Globus pallidus (tissue), 1 donor: ENCODE results near the gene OR2Y1.
"Not testable (repeated sequence)": the region's sequence is repeated elsewhere in the genome, so short reads cannot be mapped to it uniquely, and the experiment has no call there.

Source experiments
- DNase-seq: peaks from one replicate; pipeline ENCODE4 v3.0.0-alpha.2; 2015; ENCODE audit warnings: low spot score

The OR2Y1 gene

DNA sequence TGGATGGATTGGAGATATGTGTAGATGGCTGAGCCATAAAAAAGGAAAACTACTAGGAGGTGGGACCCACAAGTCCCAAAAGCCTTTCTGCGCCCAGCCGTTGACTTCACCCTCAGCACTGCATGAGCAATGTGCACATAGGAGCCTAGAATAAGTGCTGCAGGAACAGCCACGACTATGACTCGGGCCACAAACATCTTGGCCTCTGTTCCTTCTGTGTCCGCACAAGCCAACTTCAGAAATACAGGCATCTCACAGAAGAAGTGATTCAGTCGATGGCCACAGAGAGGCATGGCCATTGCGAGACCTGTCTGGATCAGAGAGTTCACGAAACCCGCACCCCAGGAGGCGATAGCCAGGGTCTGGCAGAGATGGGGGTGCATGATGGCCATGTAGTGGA is 587 bp downstream of the OR2Y1 start:
- no peak for DNase-seq

DNA sequence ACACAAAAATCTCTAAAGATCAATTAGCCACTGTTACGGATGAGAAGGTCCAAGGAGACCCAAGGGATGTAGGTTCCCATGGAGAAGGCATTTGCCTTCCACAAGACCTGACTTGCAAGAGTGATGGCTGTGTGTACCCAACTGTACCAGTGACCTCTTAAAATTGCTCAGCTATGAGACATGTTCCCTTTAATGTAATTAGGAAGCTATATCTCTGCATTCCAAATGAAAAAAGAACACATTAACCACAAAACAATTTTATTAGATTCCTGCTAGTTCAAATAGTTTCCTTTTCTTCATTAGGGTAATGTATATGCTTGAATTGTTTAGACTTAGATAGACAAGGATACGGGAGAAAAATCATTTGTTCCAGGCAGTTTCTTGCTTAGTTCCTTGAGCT is 3.3 kb downstream of the OR2Y1 start:
- DNase-seq: no peak

DNA sequence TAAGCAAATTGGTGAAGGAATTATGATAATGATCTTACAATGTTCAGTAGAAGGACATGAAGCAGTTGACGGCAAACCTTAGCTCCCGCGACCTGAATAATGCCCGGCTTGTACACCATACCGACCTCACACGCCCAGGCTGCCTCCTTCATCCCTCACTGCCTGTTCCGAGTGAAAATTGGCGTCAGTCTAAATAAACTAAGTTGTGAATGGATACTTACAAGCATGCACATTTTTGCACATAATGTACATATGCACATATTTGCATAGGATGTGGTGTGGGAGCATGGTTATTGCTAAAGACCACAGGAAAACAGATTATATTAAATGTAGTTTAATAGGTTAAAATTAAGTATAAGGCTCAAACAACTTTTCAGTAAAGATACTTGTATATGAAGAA is 14.9 kb downstream of the OR2Y1 start:
- no peak for DNase-seq

DNA sequence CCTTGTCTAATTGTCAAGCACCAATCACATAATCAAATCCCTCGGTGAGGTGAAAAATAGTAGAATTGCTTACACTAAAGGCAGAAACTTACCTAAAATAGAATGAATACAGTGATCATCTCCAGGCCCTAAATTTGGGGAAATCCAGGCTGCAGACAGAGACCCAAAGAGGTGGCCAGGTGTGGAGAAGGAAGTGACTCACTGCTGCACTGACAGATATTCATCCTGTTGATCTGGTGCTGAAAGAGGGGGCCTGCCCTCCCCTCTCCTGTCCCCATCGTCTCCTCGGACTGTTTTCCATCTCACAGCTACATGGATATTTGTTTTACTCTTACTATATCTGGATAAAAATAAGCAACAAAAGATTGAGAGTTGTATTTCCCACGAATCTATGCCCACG is 15.9 kb downstream of the OR2Y1 start:
- DNase-seq: no peak

DNA sequence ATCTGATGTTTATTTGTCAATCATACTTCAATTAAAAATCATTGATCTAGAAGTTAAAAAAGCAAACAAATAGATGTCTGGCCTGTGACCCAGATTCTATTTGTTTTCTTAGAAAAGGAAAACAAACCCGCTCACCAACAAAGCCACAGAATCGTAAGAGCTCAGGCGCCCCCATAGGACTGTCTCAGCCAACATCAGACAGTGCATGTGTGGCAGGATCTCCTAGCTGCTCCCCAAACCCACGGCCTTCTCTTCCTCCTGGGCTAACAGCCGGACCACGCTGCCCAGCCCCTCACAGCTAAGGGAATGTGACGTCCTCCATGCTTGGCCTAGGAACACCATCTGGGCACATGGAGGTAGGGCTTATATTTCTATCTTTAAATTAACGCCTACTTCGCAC is 19.4 kb downstream of the OR2Y1 start:
- DNase-seq: no peak

DNA sequence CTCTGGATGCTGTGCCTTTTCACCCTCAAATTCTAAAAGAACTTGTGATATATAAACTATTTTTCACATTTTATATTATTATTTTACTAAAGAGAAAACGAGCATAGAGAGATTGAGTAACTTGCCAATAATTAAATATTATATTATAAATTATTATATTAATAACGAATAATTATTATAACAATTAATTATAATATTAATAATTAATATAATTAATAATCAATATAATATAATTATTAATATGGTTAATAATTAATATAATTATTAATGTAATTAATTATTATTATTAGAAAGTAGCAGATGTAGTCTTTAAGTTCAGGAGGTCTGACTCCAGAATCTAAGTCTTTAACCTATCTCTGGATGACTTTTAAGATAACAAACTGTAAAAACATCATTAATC is 20.1 kb downstream of the OR2Y1 start:
- DNase-seq: no peak

DNA sequence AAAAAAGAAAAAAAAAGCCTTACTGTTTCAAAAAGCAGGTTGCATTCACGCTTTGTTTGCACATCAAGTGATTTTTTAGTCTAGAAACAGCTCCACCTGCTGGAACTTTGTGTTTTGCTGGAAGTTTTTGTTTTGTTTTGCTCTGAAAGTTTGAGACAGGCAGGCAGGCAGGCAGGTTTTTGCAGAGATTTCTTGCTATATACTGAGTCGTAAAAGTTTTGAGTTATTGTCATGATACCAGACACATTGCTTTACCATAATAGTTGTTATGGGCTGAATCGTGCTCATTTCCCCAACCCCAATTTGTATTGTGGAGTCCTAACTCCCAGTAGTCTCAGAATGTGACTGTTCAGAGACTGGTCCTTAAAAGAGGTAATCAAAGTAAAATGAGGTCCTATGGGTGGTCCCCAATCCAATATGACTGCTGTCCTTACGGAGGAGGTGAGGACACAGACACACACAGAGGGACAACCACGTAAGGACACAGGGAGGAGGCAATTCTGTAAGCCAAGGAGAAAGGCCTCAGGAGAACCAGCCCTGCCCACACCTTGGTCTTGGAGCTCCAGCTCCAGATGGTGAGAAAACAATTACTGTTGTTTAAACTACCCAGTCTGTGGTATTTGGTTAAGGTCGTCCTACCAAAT is 20.9 kb downstream of the OR2Y1 start:
- DNase-seq: peak; percentile 1

DNA sequence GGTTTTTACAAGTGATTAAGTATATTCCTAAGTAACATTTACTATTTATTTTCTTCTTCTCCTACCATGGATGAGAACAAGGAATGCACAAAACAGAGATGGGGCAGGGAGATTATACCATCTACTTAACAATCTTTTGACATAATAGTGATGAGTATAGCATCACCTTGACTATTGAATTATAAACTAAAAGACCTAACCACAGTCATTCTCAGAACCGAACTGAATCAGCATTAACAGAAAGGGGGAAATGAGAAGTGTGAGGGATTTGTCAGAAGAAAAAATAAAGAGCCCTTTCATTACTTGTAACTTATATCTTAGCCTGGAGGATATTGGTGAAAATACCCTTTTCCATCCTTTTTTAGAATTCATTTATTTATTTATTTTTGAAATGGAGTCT is 21.9 kb downstream of the OR2Y1 start:
- DNase-seq: no peak

DNA sequence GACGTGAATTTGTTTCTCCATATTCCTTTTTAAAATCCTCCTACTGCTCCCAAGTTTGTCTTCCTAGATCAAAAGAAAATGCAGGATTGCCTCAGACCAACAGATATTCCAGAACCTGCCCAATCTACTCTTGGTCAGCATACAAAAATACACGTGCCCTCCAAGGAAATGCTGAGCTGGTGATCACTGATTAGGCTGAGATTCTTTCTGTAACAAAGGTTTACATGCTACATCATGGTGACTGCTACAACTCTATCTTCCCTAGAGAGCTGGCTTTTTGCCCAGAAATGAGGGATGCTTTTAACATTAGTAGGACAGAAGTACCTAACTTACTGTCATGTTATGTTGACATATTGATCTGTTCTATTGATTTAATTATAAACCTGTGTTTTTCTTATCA is 35.5 kb downstream of the OR2Y1 start:
- DNase-seq: no peak

DNA sequence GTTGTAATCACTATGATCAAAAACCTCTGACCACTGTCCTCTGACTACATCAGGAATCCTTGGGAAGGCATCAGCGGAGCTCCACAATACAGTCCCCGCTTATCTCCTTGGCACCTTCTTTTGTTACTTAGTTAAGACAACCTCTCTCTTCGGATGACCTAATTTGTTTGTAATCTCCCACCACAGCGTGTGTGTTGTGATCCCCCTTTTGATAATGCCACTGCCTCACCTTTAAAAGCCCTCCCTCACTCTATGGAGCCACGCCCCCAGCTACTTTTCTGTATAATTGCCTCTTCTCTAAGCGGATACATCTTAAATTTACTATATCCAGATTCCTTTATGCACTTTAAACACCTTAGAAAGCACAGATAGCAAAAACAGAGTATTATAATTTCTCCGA is 35.9 kb downstream of the OR2Y1 start:
- DNase-seq: no peak

DNA sequence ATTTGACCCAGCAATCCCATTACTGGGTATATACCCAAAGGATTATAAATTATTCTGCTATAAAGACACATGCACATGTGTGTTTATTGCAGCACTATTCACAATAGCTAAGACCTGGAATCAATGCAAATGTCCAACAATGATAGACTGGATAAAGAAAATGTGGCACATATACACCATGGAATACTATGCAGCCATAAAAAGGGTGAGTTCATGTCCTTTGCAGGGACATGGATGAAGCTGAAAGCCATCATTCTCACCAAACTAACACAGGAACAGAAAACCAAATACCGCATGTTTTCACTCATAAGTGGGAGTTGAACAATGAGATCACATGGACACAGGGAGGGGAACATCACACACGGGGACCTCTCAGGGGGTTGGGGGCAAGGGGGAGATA is 36.5 kb downstream of the OR2Y1 start:
- DNase-seq: not testable (repeated sequence)

DNA sequence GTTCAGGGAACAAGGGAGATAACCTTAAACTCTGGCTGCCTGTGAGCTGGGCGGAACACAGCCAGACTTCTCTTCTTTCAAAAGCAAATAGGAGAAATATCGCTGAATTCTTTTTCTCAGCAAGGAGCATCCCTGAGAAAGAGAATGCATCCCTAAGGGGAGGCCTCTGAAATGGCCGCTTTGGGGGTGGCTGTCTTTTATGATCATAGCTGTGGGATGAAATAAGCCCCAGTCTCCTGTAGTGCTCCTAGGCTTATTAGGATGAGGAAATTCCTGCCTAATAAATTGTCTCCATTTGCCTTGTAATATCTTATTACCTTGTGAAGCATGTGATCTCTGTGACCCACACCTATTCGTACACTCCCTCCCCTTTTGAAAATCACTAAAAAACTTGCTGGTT is 39.4 kb downstream of the OR2Y1 start:
- not testable (repeated sequence) for DNase-seq

DNA sequence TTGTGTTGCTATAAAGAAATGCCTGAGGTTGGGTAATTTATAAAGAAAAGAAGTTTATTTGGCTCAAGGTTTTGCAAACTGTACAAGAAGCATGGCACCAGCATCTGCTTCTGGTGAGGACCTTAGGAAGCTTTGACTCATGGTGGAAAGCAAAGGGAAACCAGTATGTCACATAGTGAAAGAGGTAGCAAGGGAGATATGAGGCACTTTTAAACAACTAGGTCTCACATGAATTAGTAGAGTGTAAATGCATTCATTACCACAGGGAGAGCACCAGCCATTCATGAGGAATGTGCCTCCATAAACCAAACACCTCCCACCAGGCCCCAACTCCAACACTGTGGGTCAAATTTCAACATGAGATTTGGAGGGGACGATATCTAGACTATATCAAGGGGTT is 40.8 kb downstream of the OR2Y1 start:
- DNase-seq: no peak

DNA sequence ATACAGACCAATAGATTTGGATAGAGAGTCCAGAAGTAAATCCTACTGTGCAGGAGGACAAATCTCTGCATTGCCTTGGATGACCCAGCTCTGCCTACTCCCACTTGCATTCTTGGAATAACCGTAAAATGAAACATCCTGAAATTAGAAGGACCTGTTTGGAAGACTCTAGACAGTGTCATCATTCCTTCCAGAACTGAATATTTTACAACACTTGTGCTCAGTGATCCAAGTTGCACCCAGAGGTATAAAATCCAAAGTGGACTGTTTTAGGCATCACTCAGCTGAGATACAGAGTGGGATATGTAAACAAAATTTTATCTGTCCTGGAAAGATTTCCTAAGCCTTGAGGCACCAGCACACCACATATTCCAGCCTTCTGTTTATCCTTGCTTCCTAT is 43.7 kb downstream of the OR2Y1 start:
- DNase-seq: no peak

DNA sequence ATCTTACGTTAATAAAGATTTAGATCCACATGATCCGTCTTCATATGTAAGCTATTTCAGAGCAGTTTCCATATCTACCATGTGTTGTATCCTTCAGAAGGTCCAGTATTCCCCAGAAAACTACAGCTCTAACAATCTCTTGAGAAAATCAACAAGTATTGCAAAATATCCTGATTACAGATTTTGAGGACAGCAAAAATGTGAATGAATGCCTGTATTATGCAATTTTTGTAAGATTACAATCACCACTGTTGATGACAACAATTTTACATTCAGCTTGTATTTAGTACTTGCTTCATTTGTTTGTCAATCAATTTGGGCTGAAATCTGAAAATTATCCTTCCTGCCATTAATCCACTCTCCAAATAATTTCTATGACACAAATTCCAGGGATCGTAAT is 47.4 kb downstream of the OR2Y1 start:
- DNase-seq: no peak

DNA sequence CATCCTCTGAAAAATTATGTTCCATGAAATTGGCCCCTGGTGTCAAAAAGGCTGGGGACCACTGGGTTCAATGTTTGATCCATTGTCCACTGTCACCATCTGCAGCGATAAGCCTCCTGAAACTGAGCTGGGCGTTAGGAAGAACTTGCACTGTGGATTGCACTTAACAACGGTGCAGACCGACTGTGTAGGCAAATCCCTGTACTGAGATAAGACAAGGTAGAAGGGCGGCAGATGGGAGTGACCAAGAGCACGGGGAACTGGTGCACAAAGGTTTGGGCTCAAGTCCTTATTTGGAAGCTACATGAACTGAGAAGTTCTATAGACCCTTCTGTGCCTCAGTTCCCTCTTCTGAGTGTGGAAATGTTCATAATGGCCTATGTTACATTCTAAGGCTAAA is 48.8 kb downstream of the OR2Y1 start:
- no peak for DNase-seq

DNA sequence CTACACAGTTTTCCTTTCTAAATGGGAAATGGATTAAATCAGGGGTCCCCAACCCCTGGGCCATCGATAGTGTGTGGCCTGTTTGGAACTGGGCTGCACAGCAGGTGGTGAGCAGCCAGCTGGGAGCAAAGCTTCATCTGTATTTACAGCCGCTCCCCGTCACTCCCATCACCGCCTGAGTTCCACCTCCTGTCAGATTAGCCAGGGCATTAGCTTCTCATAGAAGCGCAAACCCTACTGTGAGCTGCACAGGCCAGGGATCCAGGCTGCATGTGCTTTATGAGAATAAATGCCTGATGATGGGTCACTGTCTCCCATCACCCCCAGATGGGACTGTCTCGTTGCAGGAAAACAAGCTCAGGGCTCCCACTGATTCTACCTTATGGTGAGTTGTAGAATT is 49.3 kb downstream of the OR2Y1 start:
- no peak for DNase-seq

DNA sequence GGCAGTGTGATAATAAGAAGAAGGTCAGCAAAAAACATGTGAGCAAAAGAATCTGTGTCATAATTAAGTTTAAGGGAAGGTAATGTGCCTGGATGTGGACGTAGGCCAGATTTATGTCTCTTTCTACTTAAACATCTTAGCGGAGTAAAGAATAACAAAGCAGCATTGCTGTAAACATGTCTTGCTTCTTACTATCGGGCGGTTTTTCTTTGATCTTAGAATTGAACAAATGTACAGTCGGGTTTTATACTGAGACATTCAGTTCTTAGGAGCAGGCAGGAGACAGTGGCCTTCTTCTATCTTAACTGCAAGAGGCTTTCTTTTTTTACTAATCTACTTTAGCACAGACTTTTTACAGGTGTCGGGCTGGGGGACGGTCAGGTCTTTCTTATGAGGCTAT is 50.1 kb downstream of the OR2Y1 start:
- DNase-seq: no peak
